ENCODE measurements around the gene BDNF. TPM values are rescaled to one million over a fixed set of nuclear protein-coding genes. Genes with fewer than 3 reads are reported as not detected.

Gene BDNF
- total RNA-seq, 2 experiments from 2014 or later = not detected

GRCh38 chr11:27619763-27620335 is 80.4 kb downstream of the BDNF start:
- no peaks in the 10 kb centered on the region for H3K9me3 Mint-ChIP-seq (ENCODE audit: low read depth)
- DNase-seq (no peak), ATAC-seq (no peak)
- H3K27me3 Mint-ChIP-seq = no peaks in the 10 kb centered on the region
- ChIA-PET CTCF (no interaction called here), POLR2A (no interaction called here)
- H3K4me1 Mint-ChIP-seq = no peaks in the 10 kb centered on the region
- H3K4me3 Mint-ChIP-seq = no peak overlapping the region
- no peak overlapping the region for H3K27ac Mint-ChIP-seq
- no peaks in the 10 kb centered on the region for H3K36me3 Mint-ChIP-seq (ENCODE audit: low read depth)
- intact Hi-C loops (cut with DNase I, micrococcal nuclease) = no loop called here

GRCh38 chr11:27619039-27619574 is 81.1 kb downstream of the BDNF start:
- intact Hi-C loops (cut with DNase I, micrococcal nuclease) = no loop called here
- DNase-seq (no peak), ATAC-seq (no peak)
- H3K4me3 Mint-ChIP-seq = no peak overlapping the region
- no peaks in the 10 kb centered on the region for H3K36me3 Mint-ChIP-seq (ENCODE audit: low read depth)
- no peak overlapping the region for H3K27ac Mint-ChIP-seq
- CTCF ChIA-PET = interaction anchor here (0.7 kb wide), 1 partner anchor 17 kb away, joined by 3 read pairs; no protein-coding TSS in a partner anchor
- H3K9me3 Mint-ChIP-seq (ENCODE audit: low read depth) = no peaks in the 10 kb centered on the region
- H3K27me3 Mint-ChIP-seq = no peaks in the 10 kb centered on the region
- POLR2A ChIA-PET = no interaction called here
- no peaks in the 10 kb centered on the region for H3K4me1 Mint-ChIP-seq

GRCh38 chr11:27618281-27618915 is 81.9 kb downstream of the BDNF start:
- no peak overlapping the region for H3K27ac Mint-ChIP-seq
- H3K36me3 Mint-ChIP-seq (ENCODE audit: low read depth) = no peaks in the 10 kb centered on the region
- no peak overlapping the region for H3K4me3 Mint-ChIP-seq
- DNase-seq (no peak), ATAC-seq (no peak)
- H3K4me1 Mint-ChIP-seq = no peaks in the 10 kb centered on the region
- ChIA-PET POLR2A (no interaction called here), CTCF (interaction anchor here (0.7 kb wide), 2 partner anchors 7 to 18 kb away, joined by 3 read pairs; no protein-coding TSS in a partner anchor)
- intact Hi-C loops (cut with DNase I, micrococcal nuclease) = no loop called here
- H3K27me3 Mint-ChIP-seq = no peaks in the 10 kb centered on the region
- no peaks in the 10 kb centered on the region for H3K9me3 Mint-ChIP-seq (ENCODE audit: low read depth)

DNA sequence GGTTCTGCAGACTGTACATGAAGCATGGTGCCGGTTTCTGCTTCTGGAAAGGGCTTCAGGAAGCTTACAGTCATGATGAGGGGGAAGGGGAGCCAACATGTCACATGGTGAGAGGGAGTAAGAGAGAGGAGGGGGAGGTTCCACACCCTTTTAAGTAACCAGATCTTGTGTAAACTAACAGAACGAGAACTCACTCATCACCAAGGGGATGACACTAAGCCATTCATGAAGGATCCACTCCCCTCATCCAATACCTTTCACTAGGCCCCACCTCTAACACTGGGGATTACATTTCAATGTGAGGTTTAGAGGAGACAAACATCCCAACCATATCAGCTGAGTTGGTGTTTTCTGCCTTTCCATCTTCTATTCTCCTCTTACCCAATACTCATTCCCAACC is 83.5 kb downstream of the BDNF start:
- no peaks in the 10 kb centered on the region for H3K4me1 Mint-ChIP-seq
- H3K27ac Mint-ChIP-seq = no peak overlapping the region
- no peaks in the 10 kb centered on the region for H3K9me3 Mint-ChIP-seq (ENCODE audit: low read depth)
- ChIA-PET CTCF (no interaction called here), POLR2A (no interaction called here)
- no peaks in the 10 kb centered on the region for H3K27me3 Mint-ChIP-seq
- H3K4me3 Mint-ChIP-seq = no peak overlapping the region
- DNase-seq (no peak), ATAC-seq (no peak)
- intact Hi-C loops (cut with DNase I, micrococcal nuclease) = no loop called here
- H3K36me3 Mint-ChIP-seq (ENCODE audit: low read depth) = no peaks in the 10 kb centered on the region

GRCh38 chr11:27615833-27616232 is 84.4 kb downstream of the BDNF start:
- Mint-ChIP-seq H3K9me3 (ENCODE audit: low read depth) (no peaks in the 10 kb centered on the region), H3K4me3 (no peak overlapping the region), H3K4me1 (no peaks in the 10 kb centered on the region), H3K36me3 (ENCODE audit: low read depth) (no peaks in the 10 kb centered on the region), H3K27ac (no peak overlapping the region), H3K27me3 (no peaks in the 10 kb centered on the region)
- POLR2A ChIA-PET = no interaction called here
- no peak for ATAC-seq
- no peak for DNase-seq
- intact Hi-C loops (cut with DNase I, micrococcal nuclease) = no loop called here
- CTCF ChIA-PET = no interaction called here

DNA sequence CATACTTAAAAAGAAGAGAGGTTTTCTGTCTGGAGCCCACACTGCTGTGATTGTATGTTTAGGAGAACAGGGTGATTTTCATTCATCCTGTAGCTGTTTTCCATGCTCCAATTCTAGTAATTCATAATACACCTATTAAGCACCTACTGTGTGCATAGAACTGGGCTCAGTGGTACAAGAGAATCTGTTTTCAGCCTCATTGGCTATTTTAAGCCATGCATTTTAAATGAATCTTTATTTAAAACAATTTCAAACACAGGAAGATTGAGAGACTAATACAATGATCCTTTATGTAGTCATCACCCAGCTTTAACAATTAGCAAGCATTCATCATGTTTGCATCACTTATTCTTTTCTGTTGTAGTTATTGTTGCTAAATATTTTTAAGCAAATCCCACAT is 86.2 kb downstream of the BDNF start:
- POLR2A ChIA-PET = no interaction called here
- Mint-ChIP-seq H3K27ac (no peak overlapping the region), H3K9me3 (ENCODE audit: low read depth) (no peaks in the 10 kb centered on the region), H3K4me3 (no peak overlapping the region), H3K4me1 (no peaks in the 10 kb centered on the region), H3K27me3 (no peaks in the 10 kb centered on the region), H3K36me3 (ENCODE audit: low read depth) (no peaks in the 10 kb centered on the region)
- CTCF ChIA-PET = no interaction called here
- ATAC-seq (no peak), DNase-seq (no peak)
- intact Hi-C loops (cut with DNase I, micrococcal nuclease) = no loop called here

GRCh38 chr11:27612932-27613880 is 87.0 kb downstream of the BDNF start:
- no peaks in the 10 kb centered on the region for H3K9me3 Mint-ChIP-seq (ENCODE audit: low read depth)
- no peak for DNase-seq
- ChIA-PET POLR2A (no interaction called here), CTCF (no interaction called here)
- ATAC-seq = no peak
- H3K27ac Mint-ChIP-seq = no peak overlapping the region
- intact Hi-C loops (cut with DNase I, micrococcal nuclease) = no loop called here
- no peak overlapping the region for H3K4me3 Mint-ChIP-seq
- no peaks in the 10 kb centered on the region for H3K36me3 Mint-ChIP-seq (ENCODE audit: low read depth)
- H3K4me1 Mint-ChIP-seq = no peaks in the 10 kb centered on the region
- H3K27me3 Mint-ChIP-seq = no peaks in the 10 kb centered on the region

DNA sequence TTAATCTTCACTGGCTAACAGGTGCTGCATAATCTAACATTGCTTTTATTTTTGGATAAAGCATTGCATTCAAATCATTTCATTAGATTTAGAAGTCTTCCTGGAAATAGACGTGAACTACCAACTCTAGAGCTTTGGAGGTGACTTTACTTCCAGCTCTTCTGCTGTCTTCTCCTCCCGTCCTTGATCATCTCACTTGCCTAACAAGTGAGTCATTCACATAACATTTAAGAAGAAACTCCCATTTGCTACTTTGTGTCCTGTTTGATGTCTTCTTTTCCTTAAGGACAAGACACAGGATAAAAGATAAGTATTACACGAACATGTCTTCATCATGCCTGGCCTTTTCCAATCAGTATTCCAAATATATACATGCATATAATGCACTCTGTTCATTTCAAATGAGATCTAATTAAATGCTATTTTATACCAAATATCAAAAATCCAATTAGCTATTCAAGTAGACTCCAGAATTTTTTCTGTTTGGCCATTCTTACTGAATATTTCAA is 88.3 kb downstream of the BDNF start:
- Mint-ChIP-seq H3K27ac (no peak overlapping the region), H3K36me3 (ENCODE audit: low read depth) (no peaks in the 10 kb centered on the region), H3K27me3 (no peaks in the 10 kb centered on the region), H3K4me3 (no peak overlapping the region), H3K4me1 (no peaks in the 10 kb centered on the region), H3K9me3 (ENCODE audit: low read depth) (no peaks in the 10 kb centered on the region)
- POLR2A ChIA-PET = no interaction called here
- DNase-seq = no peak
- no peak for ATAC-seq
- intact Hi-C loops (cut with DNase I, micrococcal nuclease) = no loop called here
- CTCF ChIA-PET = no interaction called here

- ChIA-PET CTCF (no interaction called here), POLR2A (no interaction called here)
- Mint-ChIP-seq H3K27ac (no peak overlapping the region), H3K27me3 (no peaks in the 10 kb centered on the region), H3K4me3 (no peak overlapping the region), H3K9me3 (ENCODE audit: low read depth) (no peaks in the 10 kb centered on the region), H3K4me1 (no peaks in the 10 kb centered on the region), H3K36me3 (ENCODE audit: low read depth) (no peaks in the 10 kb centered on the region)
- no peak for DNase-seq
- ATAC-seq = no peak
- intact Hi-C loops (cut with DNase I, micrococcal nuclease) = no loop called here
These were observed 88.9 kb downstream of the BDNF start for GRCh38 chr11:27611390-27611789.

DNA sequence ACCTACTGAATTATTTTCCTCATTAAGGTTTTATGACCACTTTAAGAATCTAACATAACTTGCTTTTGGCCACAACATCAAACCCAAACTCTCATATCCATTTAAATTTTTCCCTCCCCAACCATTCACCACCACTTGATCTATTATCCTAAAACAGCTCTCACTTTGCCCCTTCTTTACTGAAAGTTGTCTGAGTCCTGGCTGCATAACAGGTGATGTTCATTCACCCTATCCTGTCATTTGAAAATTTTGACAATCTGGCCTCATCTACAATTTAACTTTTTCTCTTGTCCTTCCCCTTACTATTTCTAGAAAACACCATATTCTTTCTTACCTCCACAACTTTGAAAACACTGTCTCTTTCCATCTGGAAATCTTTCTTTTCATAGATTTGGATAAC is 89.3 kb downstream of the BDNF start:
- Mint-ChIP-seq H3K36me3 (ENCODE audit: low read depth) (no peaks in the 10 kb centered on the region), H3K9me3 (ENCODE audit: low read depth) (no peaks in the 10 kb centered on the region), H3K4me3 (no peak overlapping the region), H3K27me3 (no peaks in the 10 kb centered on the region), H3K4me1 (no peaks in the 10 kb centered on the region), H3K27ac (no peak overlapping the region)
- intact Hi-C loops (cut with DNase I, micrococcal nuclease) = no loop called here
- ATAC-seq (no peak), DNase-seq (no peak)
- POLR2A ChIA-PET = no interaction called here
- CTCF ChIA-PET = no interaction called here

- no peak for ATAC-seq
These were observed 90.0 kb downstream of the BDNF start for GRCh38 chr11:27610280-27610679.

DNA sequence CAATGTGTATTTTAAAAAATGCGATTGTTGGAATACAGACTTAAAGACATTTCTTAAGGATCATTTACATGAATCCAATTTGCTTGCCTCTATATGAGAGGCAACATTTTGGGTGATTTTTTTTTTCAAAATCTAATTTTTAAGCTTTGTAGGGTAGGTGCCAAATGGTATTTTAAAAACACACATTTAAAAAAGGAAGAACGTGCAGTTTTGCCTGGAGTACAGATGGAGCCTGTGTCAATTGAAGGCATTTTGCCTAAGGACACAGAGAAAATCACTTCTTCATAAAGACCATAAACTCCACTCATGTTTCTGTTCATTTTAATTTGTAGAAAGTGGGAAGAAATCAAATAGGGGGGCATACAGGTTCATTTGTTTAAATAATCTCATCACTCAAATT is 91.3 kb downstream of the BDNF start:
- DNase-seq (no peak), ATAC-seq (no peak)
- ChIA-PET POLR2A (no interaction called here), CTCF (no interaction called here)
- Mint-ChIP-seq H3K9me3 (ENCODE audit: low read depth) (no peaks in the 10 kb centered on the region), H3K27me3 (no peaks in the 10 kb centered on the region), H3K36me3 (ENCODE audit: low read depth) (no peaks in the 10 kb centered on the region), H3K27ac (no peak overlapping the region), H3K4me1 (no peaks in the 10 kb centered on the region), H3K4me3 (no peak overlapping the region)
- intact Hi-C loops (cut with DNase I, micrococcal nuclease) = no loop called here

More at GRCh38 chr11:27610280-27610679, 90.0 kb downstream of the BDNF start:
- H3K4me1 Mint-ChIP-seq = no peaks in the 10 kb centered on the region
- H3K27ac Mint-ChIP-seq = no peak overlapping the region
- no peaks in the 10 kb centered on the region for H3K9me3 Mint-ChIP-seq (ENCODE audit: low read depth)
- no peaks in the 10 kb centered on the region for H3K27me3 Mint-ChIP-seq
- H3K4me3 Mint-ChIP-seq = no peak overlapping the region
- ChIA-PET POLR2A (no interaction called here), CTCF (interaction anchor here (0.6 kb wide), 1 partner anchor 539 kb away, joined by 3 read pairs; no protein-coding TSS in a partner anchor)
- H3K36me3 Mint-ChIP-seq (ENCODE audit: low read depth) = no peaks in the 10 kb centered on the region
- intact Hi-C loops (cut with DNase I, micrococcal nuclease) = no loop called here
- no peak for DNase-seq
